OCI-LY7 (cell line): ENCODE data around the gene NRBF2. TPM values are rescaled to one million over a fixed set of nuclear protein-coding genes. Genes with fewer than 3 reads are reported as not detected.

Experiments used
- BruUV-seq: library from RNA; stranded (reverse); fragments of 400-500 nt; replicated peaks from 2 replicates; lab custom pipeline; 2021; lab: Mats Ljungman, UMichigan
- CTCF ChIA-PET: fragments of 300-600 bp; sonication (Branson Sonifier 250); formaldehyde crosslinking; loops from one replicate; lab custom pipeline; 2022; ENCODE audit warnings: antibody characterized with exemption; ENCODE audit not compliant: unreplicated experiment; lab: Charles Lee
- POLR2A ChIA-PET: fragments of 300-600 bp; sonication (Branson Sonifier 250); formaldehyde crosslinking; loops from one replicate; lab custom pipeline; 2022; ENCODE audit warnings: antibody characterized with exemption; lab: Charles Lee
- DNase-seq: peaks from one replicate; pipeline ENCODE4 v3.0.0-alpha.2; 2015; ENCODE audit warnings: low spot score
- H2AFZ ChIP-seq: fragments of 200-600 bp; sonication (generic), shearing (Covaris generic); 2 replicates; pipeline ENCODE4 v1.6.1; 2014; ENCODE audit warnings: mild to moderate bottlenecking, antibody characterized with exemption, low read length, moderate library complexity
- H3K27ac ChIP-seq: fragments of 200-600 bp; sonication (generic); 2 replicates; pipeline ENCODE4 v1.5.1; 2014; ENCODE audit warnings: mixed run types, low read depth, mild to moderate bottlenecking, moderate library complexity, low read length, inconsistent platforms; ENCODE audit not compliant: poor library complexity, severe bottlenecking
- H3K36me3 ChIP-seq: fragments of 200-600 bp; sonication (generic); 2 replicates; pipeline ENCODE4 v1.6.1; 2014; ENCODE audit warnings: mild to moderate bottlenecking, antibody characterized with exemption, low read length, moderate library complexity, mixed read lengths; ENCODE audit not compliant: insufficient read depth
- H3K4me1 ChIP-seq: fragments of 200-600 bp; sonication (generic); 2 replicates; pipeline ENCODE4 v1.5.1; 2014; ENCODE audit warnings: mild to moderate bottlenecking, low read length; ENCODE audit not compliant: insufficient read depth, poor library complexity, severe bottlenecking
- H3K4me2 ChIP-seq: fragments of 200-600 bp; sonication (generic); 2 replicates; pipeline ENCODE4 v1.6.1; 2014; ENCODE audit warnings: mild to moderate bottlenecking, low read length
- H3K4me3 ChIP-seq: fragments of 200-600 bp; sonication (generic); 2 replicates; pipeline ENCODE4 v1.5.1; 2014; ENCODE audit warnings: mild to moderate bottlenecking, low read depth, low read length; ENCODE audit not compliant: poor library complexity, severe bottlenecking
- H3K79me2 ChIP-seq: fragments of 200-600 bp; sonication (generic); 2 replicates; pipeline ENCODE4 v1.6.1; 2016; ENCODE audit warnings: low read depth, mild to moderate bottlenecking, low read length, moderate library complexity, mixed read lengths; ENCODE audit not compliant: insufficient read depth
- H3K9me2 ChIP-seq: fragments of 200-600 bp; sonication (generic); 2 replicates; pipeline ENCODE4 v1.6.1; 2016; ENCODE audit warnings: mild to moderate bottlenecking, low read length, mixed read lengths; ENCODE audit not compliant: insufficient read depth
- H3K9me3 ChIP-seq: fragments of 200-600 bp; sonication (generic); 2 replicates; pipeline ENCODE4 v1.6.1; 2014; ENCODE audit warnings: mild to moderate bottlenecking, mixed run types, low read length, mixed read lengths
- H4K20me1 ChIP-seq: fragments of 200-600 bp; sonication (generic); 2 replicates; pipeline ENCODE4 v1.6.1; 2014; ENCODE audit warnings: mild to moderate bottlenecking, antibody characterized with exemption, low read length, moderate library complexity, mixed read lengths; ENCODE audit not compliant: insufficient read depth
- EZH2phosphoT487 ChIP-seq: fragments of 200-600 bp; sonication (generic); IDR thresholded peaks from 2 replicates; pipeline ENCODE4 v1.6.1; 2018; ENCODE audit warnings: low read depth, borderline replicate concordance, mild to moderate bottlenecking, mixed run types, antibody characterized with exemption, low read length, moderate library complexity, mixed read lengths
- intact Hi-C: fragments of 100-400 bp; cut with micrococcal nuclease; formaldehyde crosslinking; loops from one replicate; pipeline ENCODE4 v1.10.0; 2022; ENCODE audit not compliant: unreplicated experiment
- total RNA-seq, 2 experiments: library from RNA; depleted of rRNA in 1 of 2; stranded (reverse); fragments of >200 nt in 1 of 2; shearing (Covaris generic) in 1 of 2; gene quantifications; 2 replicates each; pipeline ENCODE4 v1.2.3, GENCODE V29; 2014 to 2022
- TF ChIP-seq, protein P1 (sequence below): fragments of 200-600 bp; sonication (generic); conservative IDR thresholded peaks from 2 replicates; pipeline ENCODE4 v1.5.1; 2014; ENCODE audit warnings: mild to moderate bottlenecking, antibody characterized with exemption, low read length, moderate library complexity, mixed read lengths

NRBF2 gene
- total RNA-seq, 2 experiments from 2014 or later, result 14.2 to 20.7 TPM

DNA sequence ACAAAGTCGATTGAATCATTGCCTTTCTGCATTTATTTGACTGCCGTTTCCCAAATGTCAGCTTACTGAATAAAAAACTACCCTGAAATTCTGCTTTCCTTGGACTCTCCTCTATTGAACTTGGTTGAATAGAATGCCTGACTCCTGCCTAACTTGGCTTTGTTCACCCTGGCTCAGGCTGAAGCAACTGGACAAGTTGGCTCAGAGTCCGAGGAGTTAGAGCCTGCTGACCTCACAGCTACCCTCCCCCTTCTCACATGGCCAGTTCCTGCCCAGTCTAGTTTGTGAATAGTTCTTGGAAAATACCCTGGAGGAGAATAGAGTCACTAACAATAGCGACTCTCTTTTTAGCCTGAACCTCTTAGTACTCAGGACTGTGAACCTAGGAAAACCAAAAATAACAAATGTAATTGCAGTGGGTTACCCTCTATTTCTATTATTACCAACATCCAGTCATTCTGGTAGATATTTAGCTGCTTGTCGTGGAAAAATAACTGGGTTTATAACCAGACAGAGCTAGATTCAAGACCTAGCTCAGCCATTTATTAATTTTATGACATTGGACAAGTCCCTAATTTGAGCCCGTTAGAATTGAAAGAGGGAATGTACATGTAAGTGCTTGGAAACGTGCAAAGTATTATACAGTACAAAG lies 17.3 kb upstream of the NRBF2 start:
- H3K4me3 ChIP-seq, result no peak overlapping the region
- no peaks in the 10 kb centered on the region for H3K36me3 ChIP-seq
- no peak overlapping the region for H3K4me2 ChIP-seq
- intact Hi-C loops, result no loop called here
- CTCF ChIA-PET, result no interaction called here
- DNase-seq, result no peak
- BruUV-seq, result no TSS peak
- no peak overlapping the region for H3K27ac ChIP-seq
- H3K9me3 ChIP-seq, result no peaks in the 10 kb centered on the region
- H2AFZ ChIP-seq, result no peak overlapping the region
- H4K20me1 ChIP-seq, result no peaks in the 10 kb centered on the region
- POLR2A ChIA-PET, result interaction anchor here (0.7 to 1.2 kb wide), 2 partner anchors 490 to 549 kb away, joined by 3 read pairs; no protein-coding TSS in a partner anchor
- H3K4me1 ChIP-seq, result no peaks in the 10 kb centered on the region
- no peaks in the 10 kb centered on the region for H3K9me2 ChIP-seq
- no peaks in the 10 kb centered on the region for H3K79me2 ChIP-seq
- TF ChIP-seq, protein P1, sequence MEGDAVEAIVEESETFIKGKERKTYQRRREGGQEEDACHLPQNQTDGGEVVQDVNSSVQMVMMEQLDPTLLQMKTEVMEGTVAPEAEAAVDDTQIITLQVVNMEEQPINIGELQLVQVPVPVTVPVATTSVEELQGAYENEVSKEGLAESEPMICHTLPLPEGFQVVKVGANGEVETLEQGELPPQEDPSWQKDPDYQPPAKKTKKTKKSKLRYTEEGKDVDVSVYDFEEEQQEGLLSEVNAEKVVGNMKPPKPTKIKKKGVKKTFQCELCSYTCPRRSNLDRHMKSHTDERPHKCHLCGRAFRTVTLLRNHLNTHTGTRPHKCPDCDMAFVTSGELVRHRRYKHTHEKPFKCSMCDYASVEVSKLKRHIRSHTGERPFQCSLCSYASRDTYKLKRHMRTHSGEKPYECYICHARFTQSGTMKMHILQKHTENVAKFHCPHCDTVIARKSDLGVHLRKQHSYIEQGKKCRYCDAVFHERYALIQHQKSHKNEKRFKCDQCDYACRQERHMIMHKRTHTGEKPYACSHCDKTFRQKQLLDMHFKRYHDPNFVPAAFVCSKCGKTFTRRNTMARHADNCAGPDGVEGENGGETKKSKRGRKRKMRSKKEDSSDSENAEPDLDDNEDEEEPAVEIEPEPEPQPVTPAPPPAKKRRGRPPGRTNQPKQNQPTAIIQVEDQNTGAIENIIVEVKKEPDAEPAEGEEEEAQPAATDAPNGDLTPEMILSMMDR, result no peak
- TF ChIP-seq EZH2phosphoT487, result no peak

DNA sequence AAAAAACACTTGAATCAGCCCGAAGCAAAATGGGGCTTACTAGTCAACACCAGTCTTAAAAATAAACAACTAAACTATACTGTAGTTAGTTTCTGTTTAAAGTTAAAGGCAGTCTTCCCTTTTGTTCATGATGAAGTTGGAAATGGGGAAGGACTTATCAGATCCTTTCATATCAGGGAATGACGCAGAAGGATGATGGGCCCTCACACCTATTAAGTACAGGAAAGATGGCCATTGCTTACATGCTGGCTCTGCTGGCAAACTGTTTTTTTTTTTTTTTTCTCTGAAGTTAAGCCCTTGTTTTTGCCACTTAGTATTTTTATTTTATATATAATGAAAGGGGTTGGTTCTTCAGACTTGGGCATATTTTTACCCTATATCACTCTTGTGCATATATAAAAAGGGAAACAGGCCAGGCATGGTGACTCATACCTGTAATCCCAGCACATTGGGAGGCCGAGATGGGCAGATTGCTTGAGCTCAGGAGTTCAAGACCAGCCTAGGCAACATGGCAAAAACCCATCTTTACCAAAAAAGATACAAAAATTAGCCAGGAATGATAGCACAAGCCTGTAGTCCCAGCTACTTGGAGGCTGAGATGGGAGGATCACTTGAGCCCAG lies 16.6 kb upstream of the NRBF2 start:
- no peaks in the 10 kb centered on the region for H3K79me2 ChIP-seq
- H4K20me1 ChIP-seq, result no peaks in the 10 kb centered on the region
- H3K4me2 ChIP-seq, result no peak overlapping the region
- no peak overlapping the region for H3K27ac ChIP-seq
- H3K9me2 ChIP-seq, result no peaks in the 10 kb centered on the region
- no peak overlapping the region for H2AFZ ChIP-seq
- CTCF ChIA-PET, result no interaction called here
- no peaks in the 10 kb centered on the region for H3K9me3 ChIP-seq
- POLR2A ChIA-PET, result no interaction called here
- BruUV-seq, result no TSS peak
- no peaks in the 10 kb centered on the region for H3K36me3 ChIP-seq
- no peak overlapping the region for H3K4me3 ChIP-seq
- TF ChIP-seq, protein P1, result no peak
- no peak for TF ChIP-seq EZH2phosphoT487
- intact Hi-C loops, result no loop called here
- H3K4me1 ChIP-seq, result no peaks in the 10 kb centered on the region
- DNase-seq, result no peak

DNA sequence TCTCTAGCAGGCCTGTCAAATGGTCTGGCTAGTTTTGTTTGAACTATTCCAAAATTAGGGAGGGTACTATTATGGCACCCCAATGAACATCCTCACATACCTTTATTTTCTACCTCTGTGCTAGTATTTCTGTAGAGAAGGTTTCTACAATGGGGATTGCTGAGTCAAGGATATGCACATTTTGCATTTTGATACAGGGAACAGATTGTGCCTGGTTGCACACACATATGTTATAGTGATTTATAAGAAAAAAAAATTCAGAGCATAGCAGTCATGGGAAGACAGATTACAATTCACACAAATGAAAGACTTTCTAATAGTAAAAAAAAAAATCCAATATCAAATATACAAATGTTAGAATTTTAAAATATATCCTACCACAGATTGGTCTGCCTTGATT lies 14.1 kb upstream of the NRBF2 start:
- DNase-seq, result no peak
- POLR2A ChIA-PET, result no interaction called here

More for the DNA sequence above, 14.1 kb upstream of the NRBF2 start:
- CTCF ChIA-PET, result no interaction called here
- TF ChIP-seq, protein P1, result no peak
- TF ChIP-seq EZH2phosphoT487, result no peak
- no peak overlapping the region for H3K4me3 ChIP-seq
- no TSS peak for BruUV-seq
- no peak overlapping the region for H2AFZ ChIP-seq
- H3K9me3 ChIP-seq, result no peaks in the 10 kb centered on the region
- no peaks in the 10 kb centered on the region for H4K20me1 ChIP-seq
- no peak overlapping the region for H3K4me2 ChIP-seq
- no peaks in the 10 kb centered on the region for H3K9me2 ChIP-seq
- H3K79me2 ChIP-seq, result no peaks in the 10 kb centered on the region
- H3K27ac ChIP-seq, result no peak overlapping the region
- H3K36me3 ChIP-seq, result no peaks in the 10 kb centered on the region
- intact Hi-C loops, result no loop called here
- no peaks in the 10 kb centered on the region for H3K4me1 ChIP-seq
